Neural cell (in vitro differentiated cells): ENCODE measurements around the gene CORO2A. TPM values are rescaled to one million over a fixed set of nuclear protein-coding genes. Genes with fewer than 3 reads are reported as not detected.

Experiments
- H2AFZ ChIP-seq: fragments of 200-600, 300-800 bp; sonication (generic), shearing (Covaris generic); 2 replicates; pipeline ENCODE4 v1.6.0; 2014; ENCODE audit warnings: low read depth, mild to moderate bottlenecking, antibody characterized with exemption, low read length, moderate library complexity
- H3F3A ChIP-seq: fragments of 200-600 bp; shearing (Covaris generic); 2 replicates; pipeline ENCODE4 v1.6.1; 2016; ENCODE audit warnings: mild to moderate bottlenecking, moderate library complexity, mixed read lengths, antibody characterized with exemption, low read length; ENCODE audit not compliant: insufficient read depth, poor library complexity, severe bottlenecking
- H3K27ac ChIP-seq: fragments of 200-600, 300-800 bp; sonication (generic), shearing (Covaris generic); 2 replicates; pipeline ENCODE4 v1.5.1; 2014; ENCODE audit warnings: mild to moderate bottlenecking, low read length, moderate library complexity
- H3K27me3 ChIP-seq: fragments of 300-800, 200-600 bp; sonication (generic), shearing (Covaris generic); 2 replicates; pipeline ENCODE4 v1.6.0; 2014; ENCODE audit warnings: mild to moderate bottlenecking, low read depth, low read length, moderate library complexity; ENCODE audit not compliant: insufficient read depth
- H3K36me3 ChIP-seq: fragments of 300-800, 200-600 bp; sonication (generic), shearing (Covaris generic); 2 replicates; pipeline ENCODE4 v1.5.1; 2014; ENCODE audit warnings: mild to moderate bottlenecking, antibody characterized with exemption, low read length, moderate library complexity; ENCODE audit not compliant: insufficient read depth
- H3K4me2 ChIP-seq: fragments of 300-800, 200-600 bp; sonication (generic), shearing (Covaris generic); 2 replicates; pipeline ENCODE4 v1.6.0; 2014; ENCODE audit warnings: mild to moderate bottlenecking, low read length
- H3K4me3 ChIP-seq: fragments of 300-800, 200-600 bp; sonication (generic), shearing (Covaris generic); 2 replicates; pipeline ENCODE4 v1.5.1; 2014; ENCODE audit warnings: mild to moderate bottlenecking, low read length, moderate library complexity
- H3K79me2 ChIP-seq: fragments of 200-600 bp; shearing (Covaris generic); replicated peaks from 2 replicates; pipeline ENCODE4 v1.6.0; 2014; ENCODE audit warnings: mild to moderate bottlenecking, low read length, moderate library complexity; ENCODE audit not compliant: insufficient read depth
- H3K9ac ChIP-seq: fragments of 300-800, 200-600 bp; sonication (generic), shearing (Covaris generic); 2 replicates; pipeline ENCODE4 v1.6.1; 2016; ENCODE audit warnings: mild to moderate bottlenecking, low read length, mixed read lengths
- H3K9me2 ChIP-seq: fragments of 200-600 bp; shearing (Covaris generic); 2 replicates; pipeline ENCODE4 v1.6.1; 2016; ENCODE audit warnings: mild to moderate bottlenecking, low read length, mixed read lengths; ENCODE audit not compliant: insufficient read depth
- H3K9me3 ChIP-seq: fragments of 200-600, 300-800 bp; sonication (generic), shearing (Covaris generic); 2 replicates; pipeline ENCODE4 v1.6.1; 2016; ENCODE audit warnings: mild to moderate bottlenecking, mixed run types, low read length, moderate library complexity, mixed read lengths
- H4K20me1 ChIP-seq: fragments of 200-600 bp; shearing (Covaris generic); 2 replicates; pipeline ENCODE4 v1.6.1; 2016; ENCODE audit warnings: mild to moderate bottlenecking, mixed run types; ENCODE audit not compliant: insufficient read depth
- EP300 ChIP-seq: fragments of 450-650 bp; conservative IDR thresholded peaks from 2 replicates; pipeline ENCODE4 v1.6.1; 2014; ENCODE audit warnings: antibody characterized with exemption, mild to moderate bottlenecking, moderate library complexity; ENCODE audit not compliant: poor library complexity, severe bottlenecking
- EZH2 ChIP-seq: fragments of 200-600, 300-800 bp; shearing (Covaris generic), sonication (generic); IDR thresholded peaks from 2 replicates; pipeline ENCODE4 v1.6.1; 2014; ENCODE audit warnings: antibody characterized with exemption, low read length, borderline replicate concordance, mild to moderate bottlenecking; ENCODE audit not compliant: insufficient read depth, poor library complexity, severe bottlenecking
- MXI1 ChIP-seq: fragments of 450-650 bp; conservative IDR thresholded peaks from 2 replicates; pipeline ENCODE4 v1.6.1; 2014; ENCODE audit warnings: antibody characterized with exemption, mild to moderate bottlenecking; ENCODE audit not compliant: poor library complexity, severe bottlenecking
- POLR2AphosphoS5 ChIP-seq: IDR thresholded peaks from 2 replicates; pipeline ENCODE4 v1.6.1; 2012
- RAD21 ChIP-seq: fragments of 450-650 bp; conservative IDR thresholded peaks from 2 replicates; pipeline ENCODE4 v1.6.1; 2014; ENCODE audit warnings: antibody characterized with exemption, mild to moderate bottlenecking, moderate library complexity
- SMC3 ChIP-seq: fragments of 450-650 bp; conservative IDR thresholded peaks from 2 replicates; pipeline ENCODE4 v1.6.1; 2014; ENCODE audit warnings: antibody characterized with exemption, mild to moderate bottlenecking, moderate library complexity; ENCODE audit not compliant: poor library complexity
- TAF1 ChIP-seq: IDR thresholded peaks from 2 replicates; pipeline ENCODE4 v1.6.1; 2012; ENCODE audit warnings: low read depth
- polyA plus RNA-seq: library from polyadenylated mRNA; depleted of rRNA; stranded (reverse); fragments of >200 nt; gene quantifications from 2 replicates; pipeline ENCODE4 v1.2.3, GENCODE V29; 2014
- TF ChIP-seq, protein P1 (sequence below): fragments of 450-650 bp; IDR thresholded peaks from 2 replicates; pipeline ENCODE4 v1.5.1; 2014; ENCODE audit warnings: antibody characterized with exemption, mild to moderate bottlenecking, moderate library complexity; ENCODE audit not compliant: poor library complexity, severe bottlenecking
- TF ChIP-seq, protein P2 (sequence below): IDR thresholded peaks from 2 replicates; pipeline ENCODE4 v1.6.1; 2012; ENCODE audit warnings: borderline replicate concordance

Gene CORO2A
- polyA plus RNA-seq, 1 donor from 2014 or later, result 1.9 TPM

DNA sequence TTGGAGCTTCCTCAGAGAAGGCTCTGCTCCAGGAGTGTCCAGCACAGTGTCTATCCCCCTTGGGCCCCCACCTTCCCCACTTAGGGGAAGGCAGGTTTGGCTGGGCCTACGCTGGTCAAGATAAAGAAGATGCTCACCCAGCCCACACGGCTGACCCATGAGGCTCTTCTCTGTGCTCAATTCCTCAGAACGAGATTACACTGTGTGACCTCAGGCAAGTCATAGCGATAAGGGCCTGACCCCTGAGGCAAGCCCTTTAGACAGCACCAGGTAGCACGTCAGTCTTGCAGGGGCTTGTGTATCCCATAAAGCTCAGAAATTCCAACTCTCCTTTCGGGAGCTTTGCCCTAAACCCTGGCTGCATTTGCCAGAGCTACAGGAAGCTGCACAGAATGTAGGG is 32.6 kb downstream of the CORO2A start:
- H3K36me3 ChIP-seq, result no peaks in the 10 kb centered on the region
- H2AFZ ChIP-seq, result no peak overlapping the region
- TF ChIP-seq RAD21 (no peak), MXI1 (no peak), POLR2AphosphoS5 (no peak), TAF1 (no peak), SMC3 (no peak), EP300 (no peak), EZH2 (no peak)
- TF ChIP-seq, protein P1, sequence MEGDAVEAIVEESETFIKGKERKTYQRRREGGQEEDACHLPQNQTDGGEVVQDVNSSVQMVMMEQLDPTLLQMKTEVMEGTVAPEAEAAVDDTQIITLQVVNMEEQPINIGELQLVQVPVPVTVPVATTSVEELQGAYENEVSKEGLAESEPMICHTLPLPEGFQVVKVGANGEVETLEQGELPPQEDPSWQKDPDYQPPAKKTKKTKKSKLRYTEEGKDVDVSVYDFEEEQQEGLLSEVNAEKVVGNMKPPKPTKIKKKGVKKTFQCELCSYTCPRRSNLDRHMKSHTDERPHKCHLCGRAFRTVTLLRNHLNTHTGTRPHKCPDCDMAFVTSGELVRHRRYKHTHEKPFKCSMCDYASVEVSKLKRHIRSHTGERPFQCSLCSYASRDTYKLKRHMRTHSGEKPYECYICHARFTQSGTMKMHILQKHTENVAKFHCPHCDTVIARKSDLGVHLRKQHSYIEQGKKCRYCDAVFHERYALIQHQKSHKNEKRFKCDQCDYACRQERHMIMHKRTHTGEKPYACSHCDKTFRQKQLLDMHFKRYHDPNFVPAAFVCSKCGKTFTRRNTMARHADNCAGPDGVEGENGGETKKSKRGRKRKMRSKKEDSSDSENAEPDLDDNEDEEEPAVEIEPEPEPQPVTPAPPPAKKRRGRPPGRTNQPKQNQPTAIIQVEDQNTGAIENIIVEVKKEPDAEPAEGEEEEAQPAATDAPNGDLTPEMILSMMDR, result no peak
- TF ChIP-seq, protein P2, sequence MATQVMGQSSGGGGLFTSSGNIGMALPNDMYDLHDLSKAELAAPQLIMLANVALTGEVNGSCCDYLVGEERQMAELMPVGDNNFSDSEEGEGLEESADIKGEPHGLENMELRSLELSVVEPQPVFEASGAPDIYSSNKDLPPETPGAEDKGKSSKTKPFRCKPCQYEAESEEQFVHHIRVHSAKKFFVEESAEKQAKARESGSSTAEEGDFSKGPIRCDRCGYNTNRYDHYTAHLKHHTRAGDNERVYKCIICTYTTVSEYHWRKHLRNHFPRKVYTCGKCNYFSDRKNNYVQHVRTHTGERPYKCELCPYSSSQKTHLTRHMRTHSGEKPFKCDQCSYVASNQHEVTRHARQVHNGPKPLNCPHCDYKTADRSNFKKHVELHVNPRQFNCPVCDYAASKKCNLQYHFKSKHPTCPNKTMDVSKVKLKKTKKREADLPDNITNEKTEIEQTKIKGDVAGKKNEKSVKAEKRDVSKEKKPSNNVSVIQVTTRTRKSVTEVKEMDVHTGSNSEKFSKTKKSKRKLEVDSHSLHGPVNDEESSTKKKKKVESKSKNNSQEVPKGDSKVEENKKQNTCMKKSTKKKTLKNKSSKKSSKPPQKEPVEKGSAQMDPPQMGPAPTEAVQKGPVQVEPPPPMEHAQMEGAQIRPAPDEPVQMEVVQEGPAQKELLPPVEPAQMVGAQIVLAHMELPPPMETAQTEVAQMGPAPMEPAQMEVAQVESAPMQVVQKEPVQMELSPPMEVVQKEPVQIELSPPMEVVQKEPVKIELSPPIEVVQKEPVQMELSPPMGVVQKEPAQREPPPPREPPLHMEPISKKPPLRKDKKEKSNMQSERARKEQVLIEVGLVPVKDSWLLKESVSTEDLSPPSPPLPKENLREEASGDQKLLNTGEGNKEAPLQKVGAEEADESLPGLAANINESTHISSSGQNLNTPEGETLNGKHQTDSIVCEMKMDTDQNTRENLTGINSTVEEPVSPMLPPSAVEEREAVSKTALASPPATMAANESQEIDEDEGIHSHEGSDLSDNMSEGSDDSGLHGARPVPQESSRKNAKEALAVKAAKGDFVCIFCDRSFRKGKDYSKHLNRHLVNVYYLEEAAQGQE, result no peak
- no peaks in the 10 kb centered on the region for H3K9me2 ChIP-seq
- no peak overlapping the region for H3K4me2 ChIP-seq
- no peak overlapping the region for H3K27ac ChIP-seq
- H3K79me2 ChIP-seq, result no peaks in the 10 kb centered on the region
- no peak overlapping the region for H3K9ac ChIP-seq
- no peak overlapping the region for H3K4me3 ChIP-seq
- no peaks in the 10 kb centered on the region for H4K20me1 ChIP-seq
- no peaks in the 10 kb centered on the region for H3K9me3 ChIP-seq
- no peaks in the 10 kb centered on the region for H3F3A ChIP-seq
- no peaks in the 10 kb centered on the region for H3K27me3 ChIP-seq

DNA sequence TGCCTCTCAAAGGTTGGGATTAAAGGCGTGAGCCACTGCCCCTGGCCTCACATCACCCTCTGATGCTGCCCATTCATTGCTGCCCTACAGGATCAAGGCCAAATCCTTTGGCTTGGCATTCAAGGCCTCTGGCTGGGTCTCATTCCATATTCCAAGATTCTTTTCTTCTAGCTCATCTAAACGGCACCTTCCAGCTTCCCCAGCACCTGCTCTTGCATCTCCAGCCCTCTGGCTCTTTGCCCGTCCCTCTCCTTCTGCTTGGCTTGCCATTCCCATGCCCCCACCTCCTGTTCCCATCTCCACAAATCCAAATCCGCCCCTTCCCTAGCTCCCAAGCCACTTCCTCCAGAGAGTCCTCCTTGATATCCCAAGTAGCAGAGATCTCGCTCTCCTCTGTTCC is 33.1 kb downstream of the CORO2A start:
- Histone ChIP-seq H3K27me3 (no peaks in the 10 kb centered on the region), H3K36me3 (no peaks in the 10 kb centered on the region), H3K9me2 (no peaks in the 10 kb centered on the region), H3K79me2 (no peaks in the 10 kb centered on the region), H3K9ac (no peak overlapping the region), H3K4me2 (no peak overlapping the region), H3K4me3 (no peak overlapping the region), H3K27ac (no peak overlapping the region), H3F3A (no peaks in the 10 kb centered on the region), H2AFZ (no peak overlapping the region), H4K20me1 (no peaks in the 10 kb centered on the region), H3K9me3 (no peaks in the 10 kb centered on the region)
- TF ChIP-seq TAF1 (no peak), SMC3 (no peak)
- TF ChIP-seq, protein P2, result no peak
